Adrenal gland (tissue), 12 donors: Measurements from ENCODE around the gene OLFM1. TPM values are rescaled to one million over a fixed set of nuclear protein-coding genes. Genes with fewer than 3 reads are reported as not detected.

Experiments used
- DNase-seq, 7 donors: peaks; one replicate each; pipeline ENCODE4 v3.0.0-alpha.2; 2019 to 2020
- H3K27ac ChIP-seq, 5 donors: fragments of 200-600 bp; sonication (generic) in 4 of 5; 1 replicate in 3 of 5; 2 replicates in 2 of 5; pipeline versions ENCODE4 v1.5.1 to v1.8.0; 2016 to 2020; ENCODE audit warnings: mild to moderate bottlenecking in 1 of 5
- H3K27me3 ChIP-seq: fragments of 200-600 bp; 2 replicates; pipeline ENCODE4 v1.8.0; 2021
- H3K36me3 ChIP-seq, 2 donors: fragments of 200-600 bp; replicated peaks in 1 of 2; 1 replicate in 1 of 2; 2 replicates in 1 of 2; pipeline versions ENCODE4 v1.5.1 to v1.8.0; 2018 to 2022
- H3K4me1 ChIP-seq, 2 donors: fragments of 200-600 bp; replicated peaks in 1 of 2; 1 replicate in 1 of 2; 2 replicates in 1 of 2; pipeline versions ENCODE4 v1.5.1 to v1.8.0; 2018 to 2021
- H3K4me3 ChIP-seq, 4 donors: fragments of 200-600 bp; sonication (generic) in 3 of 4; one replicate each; pipeline ENCODE4 v1.5.1; 2016 to 2018
- H3K9me3 ChIP-seq, 3 donors: fragments of 200-600 bp; sonication (generic) in 1 of 3; replicated peaks in 1 of 3; 1 replicate in 2 of 3; 2 replicates in 1 of 3; pipeline versions ENCODE4 v1.5.1 to v1.8.0; 2016 to 2021
- POLR2A ChIP-seq, 2 donors: fragments of 450-650 bp; IDR thresholded peaks; one replicate each; pipeline ENCODE4 v1.6.1; 2017; ENCODE audit warnings: antibody characterized with exemption in 2 of 2, mild to moderate bottlenecking in 2 of 2, moderate library complexity in 1 of 2
- WGBS, 4 donors: extraction: QIAGEN DNeasy Blood & Tissue Kit in 2 of 4; methylation state at CpG; one replicate each; pipeline versions ENCODE4 v1.1.5 to v1.1.7; 2013 to 2017; 5-methylcytosine and 5-hydroxymethylcytosine counted together
- intact Hi-C, 2 donors: fragments of 100-400 bp; cut with DNase I; formaldehyde crosslinking; loops; one replicate each; pipeline versions ENCODE4 v1.14.1 to v1.15.0; 2022 to 2023
- polyA plus RNA-seq, 3 donors: library from polyadenylated mRNA; stranded (reverse); fragments of 200-250 nt in 2 of 3; fragments of 350-450 nt in 1 of 3; fragmentation: Illumina TruSeq in 1 of 3; extraction: RNeasy Lipid Tissue Mini Kit (QIAGEN cat#74804) in 1 of 3; gene quantifications; one replicate each; pipeline ENCODE4 v1.2.3, GENCODE V29; 2013 to 2014
- total RNA-seq, 9 donors: library from RNA; depleted of rRNA in 4 of 9; stranded (reverse); fragments of >200 nt in 4 of 9; fragments of 120-200 nt in 1 of 9; fragmentation: NEBNext Ultra II Directional in 1 of 9; extraction: Animal tissue kit (Norgen Biotek cat#: 25700) in 1 of 9; gene quantifications; one replicate each; pipeline versions ENCODE4 v1.1.0 to v1.2.4, GENCODE V29; 2013 to 2023
- TF ChIP-seq, protein P1 (sequence below), 6 experiments: fragments of 450-650 bp in 4 of 6; fragments of 200-600 bp in 2 of 6; sonication (generic) in 1 of 6; IDR thresholded peaks; 1 replicate in 5 of 6; 2 replicates in 1 of 6; pipeline versions ENCODE4 v1.5.1 to v1.8.0; 2016 to 2021; ENCODE audit warnings: antibody characterized with exemption in 6 of 6, mild to moderate bottlenecking in 2 of 6, moderate library complexity in 1 of 6
- donor health status: healthy with polysubstance abuse.
- donor health status: Bipolar disorder and iron deficiency.
- donor health status: DM: yes; HTN: yes; CAD: no.
- donor health status: DM: no; HTN: no; CAD: no.
- donor health status: DM: no; HTN: no; CAD: no.
- donor health status: DM: yes; HTN: yes; CAD: no.

The OLFM1 gene
- total and polyA plus RNA-seq, 12 donors: 2.5 to 48.0 (median 28.0) TPM

DNA sequence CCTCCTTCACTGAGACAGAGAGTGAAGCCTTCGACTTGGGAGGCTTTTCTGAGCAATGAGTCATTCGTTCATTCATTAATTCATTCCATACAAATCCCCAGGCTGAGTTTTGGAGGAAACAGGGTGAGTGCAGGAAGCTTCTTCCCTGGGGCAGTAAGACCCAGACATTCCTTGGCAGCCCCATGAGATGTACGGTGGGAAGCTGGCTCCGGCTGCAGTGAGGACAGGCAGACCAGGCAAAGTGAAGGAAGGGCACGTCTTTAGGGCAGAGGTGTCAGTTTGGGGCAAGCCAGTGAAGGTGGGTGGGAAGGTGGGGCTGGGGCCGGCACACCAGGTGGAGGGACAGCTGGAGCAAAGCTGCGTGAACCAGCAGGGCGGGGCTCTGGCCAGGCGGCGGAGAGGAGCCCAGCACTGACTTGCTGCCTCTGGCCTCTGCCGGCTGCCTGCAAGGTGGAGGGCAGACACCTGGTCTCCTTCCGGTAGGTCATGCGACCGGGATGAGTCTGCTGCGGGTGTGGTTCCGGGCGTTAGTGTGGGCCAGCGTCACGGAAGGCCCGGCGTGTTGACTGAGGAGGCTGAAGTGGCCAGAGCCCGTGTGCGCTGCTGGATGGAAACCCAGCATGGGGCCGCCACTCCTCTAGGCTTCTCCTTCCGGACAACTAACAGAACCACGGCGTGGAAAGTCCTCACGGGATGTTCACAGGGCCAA, 16.6 kb downstream of the OLFM1 start:
- no peaks in the 10 kb centered on the region for H3K9me3 ChIP-seq
- DNase-seq: no peak
- 77 to 89% (median 81%) methylated on average over 17 to 28 of the region's 28 CpGs for WGBS, 4 donors
- TF ChIP-seq POLR2A (IDR thresholded peaks at IDR 0.05): no peak
- TF ChIP-seq, protein P1, sequence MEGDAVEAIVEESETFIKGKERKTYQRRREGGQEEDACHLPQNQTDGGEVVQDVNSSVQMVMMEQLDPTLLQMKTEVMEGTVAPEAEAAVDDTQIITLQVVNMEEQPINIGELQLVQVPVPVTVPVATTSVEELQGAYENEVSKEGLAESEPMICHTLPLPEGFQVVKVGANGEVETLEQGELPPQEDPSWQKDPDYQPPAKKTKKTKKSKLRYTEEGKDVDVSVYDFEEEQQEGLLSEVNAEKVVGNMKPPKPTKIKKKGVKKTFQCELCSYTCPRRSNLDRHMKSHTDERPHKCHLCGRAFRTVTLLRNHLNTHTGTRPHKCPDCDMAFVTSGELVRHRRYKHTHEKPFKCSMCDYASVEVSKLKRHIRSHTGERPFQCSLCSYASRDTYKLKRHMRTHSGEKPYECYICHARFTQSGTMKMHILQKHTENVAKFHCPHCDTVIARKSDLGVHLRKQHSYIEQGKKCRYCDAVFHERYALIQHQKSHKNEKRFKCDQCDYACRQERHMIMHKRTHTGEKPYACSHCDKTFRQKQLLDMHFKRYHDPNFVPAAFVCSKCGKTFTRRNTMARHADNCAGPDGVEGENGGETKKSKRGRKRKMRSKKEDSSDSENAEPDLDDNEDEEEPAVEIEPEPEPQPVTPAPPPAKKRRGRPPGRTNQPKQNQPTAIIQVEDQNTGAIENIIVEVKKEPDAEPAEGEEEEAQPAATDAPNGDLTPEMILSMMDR (IDR thresholded peaks at IDR 0.05): no peak
- H3K4me1 ChIP-seq: no peaks in the 10 kb centered on the region
- intact Hi-C loops: no loop called here
- peak overlapping the region in 1 of 5 donors; percentile 29 for H3K27ac ChIP-seq
- H3K4me3 ChIP-seq: no peak overlapping the region
- no peaks in the 10 kb centered on the region for H3K27me3 ChIP-seq
- no peaks in the 10 kb centered on the region for H3K36me3 ChIP-seq

DNA sequence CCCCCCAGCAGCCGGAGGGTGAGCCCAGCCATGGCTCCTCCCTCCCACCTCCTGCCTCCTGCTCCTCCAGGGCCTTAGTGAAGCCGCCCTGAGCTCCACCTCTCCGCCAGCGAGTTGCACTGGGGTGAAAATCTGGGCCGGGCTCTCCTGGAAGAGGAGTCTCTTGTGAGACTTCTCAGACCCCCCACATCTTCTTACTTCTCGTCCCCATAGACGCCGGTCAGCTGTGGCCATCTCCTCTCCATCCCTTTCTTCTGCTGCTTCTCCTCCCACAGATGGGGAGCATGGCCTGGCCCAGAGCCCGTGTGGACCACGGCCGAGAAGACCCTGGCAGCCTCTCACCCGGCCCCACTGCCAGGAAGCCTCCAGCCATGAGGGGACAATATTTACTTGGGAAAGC, 17.3 kb downstream of the OLFM1 start:
- Histone ChIP-seq H3K4me3 (no peak overlapping the region), H3K27ac (peak overlapping the region in 1 of 5 donors; percentile 29), H3K27me3 (no peaks in the 10 kb centered on the region), H3K4me1 (no peaks in the 10 kb centered on the region), H3K9me3 (no peaks in the 10 kb centered on the region), H3K36me3 (no peaks in the 10 kb centered on the region)
- WGBS, 4 donors: 74 to 91% (median 85%) methylated on average over 10 to 12 of the region's 12 CpGs
- no peak for TF ChIP-seq POLR2A (IDR thresholded peaks at IDR 0.05)
- TF ChIP-seq, protein P1 (IDR thresholded peaks at IDR 0.05): no peak
- intact Hi-C loops: no loop called here
- DNase-seq: no peak

DNA sequence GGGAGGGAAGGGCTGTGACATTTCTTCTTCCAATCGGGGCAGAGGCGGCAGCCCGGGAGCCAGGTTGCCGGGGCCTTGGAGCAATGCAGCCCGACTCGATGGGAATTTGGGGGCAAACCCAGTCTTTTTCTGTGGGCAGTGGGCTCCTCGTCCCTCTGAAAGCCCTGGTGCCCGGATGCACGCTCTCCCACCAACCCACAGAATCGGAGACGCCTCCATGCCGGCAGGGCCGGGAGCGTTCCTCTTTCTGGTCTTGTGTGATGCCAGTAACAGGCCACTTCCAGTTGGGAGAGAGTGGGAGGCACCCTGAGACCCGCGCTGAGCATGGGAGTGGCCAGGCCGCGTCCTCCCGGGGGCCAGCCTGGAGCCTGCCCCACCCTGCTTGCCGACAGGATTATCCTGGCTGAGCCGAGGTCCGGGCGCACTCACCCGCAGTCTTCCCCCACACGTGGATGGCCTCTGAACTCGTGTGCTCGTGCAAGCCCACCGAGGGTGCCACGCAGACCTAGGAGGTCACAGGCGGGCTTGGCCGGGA, 17.8 kb downstream of the OLFM1 start:
- no peaks in the 10 kb centered on the region for H3K27me3 ChIP-seq
- TF ChIP-seq, protein P1 (IDR thresholded peaks at IDR 0.05): no peak
- TF ChIP-seq POLR2A (IDR thresholded peaks at IDR 0.05): no peak
- intact Hi-C loops: no loop called here

DNA sequence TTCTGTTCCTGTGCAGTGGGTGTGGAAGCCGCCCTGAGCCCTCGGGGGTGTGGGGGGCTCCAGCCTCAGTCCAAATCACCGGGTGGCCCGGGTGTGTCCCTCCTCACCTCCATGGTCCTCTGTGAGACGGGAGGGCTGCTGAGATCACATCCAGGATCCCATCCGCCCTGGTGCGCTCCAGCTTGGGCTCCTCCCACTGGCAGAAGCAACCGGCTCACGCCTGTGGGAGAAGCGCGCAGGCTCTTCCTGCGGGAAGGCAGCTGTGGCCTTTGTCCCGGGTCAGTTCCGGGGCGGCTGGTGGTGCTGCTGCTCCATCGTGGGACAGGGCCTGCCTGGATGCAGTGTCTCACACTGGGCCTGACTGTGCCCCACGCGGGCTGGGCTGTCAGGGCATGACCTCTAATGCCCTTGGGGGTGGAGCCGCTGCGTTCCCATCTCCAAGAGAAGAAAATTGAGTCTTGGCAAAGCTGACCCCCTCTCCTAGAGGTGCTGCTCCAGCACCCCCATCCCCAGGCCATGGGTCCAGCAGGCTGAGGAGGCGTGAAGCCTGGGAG, 18.5 kb downstream of the OLFM1 start:
- no peaks in the 10 kb centered on the region for H3K27me3 ChIP-seq
- whole genome bisulfite sequencing, 4 donors: 49 to 75% (median 67%) methylated on average over 4 to 21 of the region's 21 CpGs; no CpG with 5 or more reads in 1 of the 4 donors
- H3K4me3 ChIP-seq: no peak overlapping the region
- no peaks in the 10 kb centered on the region for H3K9me3 ChIP-seq
- no peaks in the 10 kb centered on the region for H3K4me1 ChIP-seq
- H3K36me3 ChIP-seq: no peaks in the 10 kb centered on the region
- H3K27ac ChIP-seq: no peak overlapping the region
- DNase-seq: no peak
- intact Hi-C loops: no loop called here
- TF ChIP-seq, protein P1 (IDR thresholded peaks at IDR 0.05): no peak
- no peak for TF ChIP-seq POLR2A (IDR thresholded peaks at IDR 0.05)

More for the DNA sequence above, 17.8 kb downstream of the OLFM1 start:
- no peak for DNase-seq
- Histone ChIP-seq H3K4me3 (no peak overlapping the region), H3K9me3 (no peaks in the 10 kb centered on the region), H3K36me3 (no peaks in the 10 kb centered on the region), H3K27ac (no peak overlapping the region), H3K4me1 (no peaks in the 10 kb centered on the region)
- 82 to 90% (median 85%) methylated on average over 6 to 31 of the region's 31 CpGs for WGBS, 4 donors
